ENCODE measurements around the gene MYO9B.

MYO9B gene

DNA sequence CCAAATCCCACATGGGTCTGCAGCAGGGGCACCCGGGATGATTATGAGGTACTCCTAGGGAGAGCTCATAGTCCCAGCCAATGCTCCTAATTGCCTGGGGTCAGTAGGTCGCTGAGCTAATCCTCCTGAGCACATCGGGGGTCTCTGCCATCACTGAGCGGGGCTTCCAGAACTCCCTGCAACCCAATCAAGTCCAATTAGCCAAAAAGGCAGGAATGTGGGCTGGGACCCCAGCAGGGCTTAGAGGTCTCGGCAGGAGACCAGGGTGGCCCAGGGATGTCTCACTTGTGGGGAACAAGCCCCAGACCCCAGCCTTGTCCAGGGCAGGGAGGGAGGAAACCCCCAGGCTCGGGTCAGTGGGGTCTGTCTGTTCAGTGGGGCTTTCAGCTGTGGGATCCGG is 31.8 kb upstream of the MYO9B start:
- no peaks in the 10 kb centered on the region for H3K9me3 ChIP-seq (ENCODE audit: insufficient read depth, low read length, severe bottlenecking)
- H3K27ac ChIP-seq (ENCODE audit: low read length) = no peak overlapping the region
- no peaks in the 10 kb centered on the region for H3K4me1 ChIP-seq (ENCODE audit: insufficient read depth, low read length)
- TF ChIP-seq, protein P1, sequence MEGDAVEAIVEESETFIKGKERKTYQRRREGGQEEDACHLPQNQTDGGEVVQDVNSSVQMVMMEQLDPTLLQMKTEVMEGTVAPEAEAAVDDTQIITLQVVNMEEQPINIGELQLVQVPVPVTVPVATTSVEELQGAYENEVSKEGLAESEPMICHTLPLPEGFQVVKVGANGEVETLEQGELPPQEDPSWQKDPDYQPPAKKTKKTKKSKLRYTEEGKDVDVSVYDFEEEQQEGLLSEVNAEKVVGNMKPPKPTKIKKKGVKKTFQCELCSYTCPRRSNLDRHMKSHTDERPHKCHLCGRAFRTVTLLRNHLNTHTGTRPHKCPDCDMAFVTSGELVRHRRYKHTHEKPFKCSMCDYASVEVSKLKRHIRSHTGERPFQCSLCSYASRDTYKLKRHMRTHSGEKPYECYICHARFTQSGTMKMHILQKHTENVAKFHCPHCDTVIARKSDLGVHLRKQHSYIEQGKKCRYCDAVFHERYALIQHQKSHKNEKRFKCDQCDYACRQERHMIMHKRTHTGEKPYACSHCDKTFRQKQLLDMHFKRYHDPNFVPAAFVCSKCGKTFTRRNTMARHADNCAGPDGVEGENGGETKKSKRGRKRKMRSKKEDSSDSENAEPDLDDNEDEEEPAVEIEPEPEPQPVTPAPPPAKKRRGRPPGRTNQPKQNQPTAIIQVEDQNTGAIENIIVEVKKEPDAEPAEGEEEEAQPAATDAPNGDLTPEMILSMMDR (IDR thresholded peaks at IDR 0.05; ENCODE audit: borderline replicate concordance, extremely low read depth, low read length, poor library complexity, severe bottlenecking) = no peak
- no peak for TF ChIP-seq EZH2 (IDR thresholded peaks at IDR 0.05; ENCODE audit: borderline replicate concordance, low read depth, low read length, severe bottlenecking)
- no peak overlapping the region for H3K4me2 ChIP-seq (ENCODE audit: insufficient read depth, low read length)
- no peak overlapping the region for H3K9ac ChIP-seq (ENCODE audit: low read depth, low read length)
- H3K79me2 ChIP-seq (ENCODE audit: insufficient read depth, low read length) = no peaks in the 10 kb centered on the region
- ATAC-seq (ENCODE audit: insufficient read depth, low read depth) (no peak), DNase-seq (no peak)
- H3K36me3 ChIP-seq (ENCODE audit: insufficient read depth, low read length) = peaks cover 9% of the 10 kb centered on the region
- H3K27me3 ChIP-seq (ENCODE audit: insufficient read depth, low read length, poor library complexity) = no peaks in the 10 kb centered on the region
- no peak overlapping the region for H3K4me3 ChIP-seq (ENCODE audit: low read depth in 1 of 2, low read length in 2 of 2)
- no peaks in the 10 kb centered on the region for H4K20me1 ChIP-seq (ENCODE audit: insufficient read depth, low read length)
- no peak overlapping the region for H2AFZ ChIP-seq (ENCODE audit: low read depth, low read length)

DNA sequence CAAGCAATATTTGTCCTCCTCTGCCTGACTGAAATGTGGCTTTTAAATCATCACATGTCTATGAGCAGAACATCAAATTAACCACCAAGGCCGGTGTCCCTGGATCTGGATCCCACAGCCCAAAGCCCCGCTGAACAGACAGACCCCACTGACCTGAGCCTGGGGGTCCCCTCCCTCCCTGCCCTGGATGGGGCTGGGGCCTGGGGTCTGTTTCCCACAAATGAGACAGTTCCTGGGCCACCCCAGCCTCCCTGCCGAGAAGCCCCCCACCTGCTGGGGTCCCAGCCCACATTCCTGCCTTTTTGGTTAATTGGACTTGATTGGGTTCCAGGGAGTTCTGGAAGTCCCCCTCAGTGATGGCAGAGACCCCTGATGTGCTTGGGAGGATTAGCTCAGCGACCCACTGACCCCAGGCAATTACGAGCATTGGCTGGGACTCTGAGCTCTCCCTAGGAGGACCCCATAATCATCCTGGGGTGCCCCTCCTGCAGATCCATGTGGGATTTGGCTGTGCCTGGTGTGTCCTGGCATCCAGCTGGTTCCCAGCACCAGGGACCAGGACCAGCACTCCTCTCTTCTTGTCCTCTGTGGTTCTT is 29.6 kb upstream of the MYO9B start:
- no peaks in the 10 kb centered on the region for H3K27me3 ChIP-seq (ENCODE audit: insufficient read depth, low read length, poor library complexity)
- H4K20me1 ChIP-seq (ENCODE audit: insufficient read depth, low read length) = no peaks in the 10 kb centered on the region
- peaks cover 31% of the 10 kb centered on the region for H3K36me3 ChIP-seq (ENCODE audit: insufficient read depth, low read length)
- H2AFZ ChIP-seq (ENCODE audit: low read depth, low read length) = no peak overlapping the region
- H3K9me3 ChIP-seq (ENCODE audit: insufficient read depth, low read length, severe bottlenecking) = no peaks in the 10 kb centered on the region
- H3K4me3 ChIP-seq (ENCODE audit: low read depth in 1 of 2, low read length in 2 of 2) = no peak overlapping the region
- TF ChIP-seq, protein P1 (IDR thresholded peaks at IDR 0.05; ENCODE audit: borderline replicate concordance, extremely low read depth, low read length, poor library complexity, severe bottlenecking) = no peak
- H3K79me2 ChIP-seq (ENCODE audit: insufficient read depth, low read length) = no peaks in the 10 kb centered on the region
- no peak overlapping the region for H3K4me2 ChIP-seq (ENCODE audit: insufficient read depth, low read length)
- no peak for DNase-seq
- no peak overlapping the region for H3K9ac ChIP-seq (ENCODE audit: low read depth, low read length)
- ATAC-seq (ENCODE audit: insufficient read depth, low read depth) = no peak
- H3K4me1 ChIP-seq (ENCODE audit: insufficient read depth, low read length) = no peaks in the 10 kb centered on the region
- no peak overlapping the region for H3K27ac ChIP-seq (ENCODE audit: low read length)

DNA sequence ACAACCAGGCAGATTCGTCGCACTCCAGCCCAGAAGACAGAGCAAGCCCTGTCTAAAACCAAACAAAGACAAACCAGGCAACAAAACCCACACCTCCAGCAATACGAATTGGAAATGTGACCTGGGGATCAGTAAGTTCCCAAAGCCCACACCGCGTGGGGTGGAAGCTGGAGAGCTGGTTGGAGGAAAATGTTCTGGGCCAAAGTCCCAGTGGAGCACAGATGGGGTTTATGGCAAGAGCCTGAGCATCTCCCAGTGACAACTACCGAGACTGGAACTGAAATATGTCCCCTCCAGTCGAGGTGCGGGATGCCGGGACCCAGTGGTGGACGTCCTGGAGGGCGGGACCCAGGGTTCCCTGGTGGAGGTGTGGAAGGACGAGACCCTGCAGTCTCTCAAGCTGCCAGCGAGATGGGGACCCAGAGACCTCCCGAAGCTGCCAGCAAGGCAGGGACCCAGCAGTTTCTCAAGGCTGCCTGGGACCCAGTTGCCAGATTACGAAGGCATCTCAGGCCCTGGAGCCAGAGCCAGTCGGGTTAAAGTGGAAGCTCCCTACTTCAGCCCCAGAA is 26.6 kb upstream of the MYO9B start:
- no peaks in the 10 kb centered on the region for H3K9me3 ChIP-seq (ENCODE audit: insufficient read depth, low read length, severe bottlenecking)
- no peak overlapping the region for H3K27ac ChIP-seq (ENCODE audit: low read length)
- no peak overlapping the region for H2AFZ ChIP-seq (ENCODE audit: low read depth, low read length)

More for the DNA sequence above, 26.6 kb upstream of the MYO9B start:
- Histone ChIP-seq H3K9ac (ENCODE audit: low read depth, low read length) (no peak overlapping the region), H4K20me1 (ENCODE audit: insufficient read depth, low read length) (peaks cover 4% of the 10 kb centered on the region; the same call in 1 of the 2 replicates), H3K4me2 (ENCODE audit: insufficient read depth, low read length) (no peak overlapping the region), H3K27me3 (ENCODE audit: insufficient read depth, low read length, poor library complexity) (no peaks in the 10 kb centered on the region), H3K4me3 (ENCODE audit: low read depth in 1 of 2, low read length in 2 of 2) (no peak overlapping the region), H3K36me3 (ENCODE audit: insufficient read depth, low read length) (peaks cover 59% of the 10 kb centered on the region), H3K79me2 (ENCODE audit: insufficient read depth, low read length) (no peaks in the 10 kb centered on the region), H3K4me1 (ENCODE audit: insufficient read depth, low read length) (no peaks in the 10 kb centered on the region)
- ATAC-seq (ENCODE audit: insufficient read depth, low read depth) = no peak
- TF ChIP-seq, protein P1 (IDR thresholded peaks at IDR 0.05; ENCODE audit: borderline replicate concordance, extremely low read depth, low read length, poor library complexity, severe bottlenecking) = no peak
- no peak for TF ChIP-seq EZH2 (IDR thresholded peaks at IDR 0.05; ENCODE audit: borderline replicate concordance, low read depth, low read length, severe bottlenecking)
- no peak for DNase-seq

All from DND-41 (cell line).